NT2/D1 (cell line): ENCODE results near the gene LUC7L.

ENCODE experiments used
- YY1 ChIP-seq: IDR thresholded peaks from 2 replicates; pipeline ENCODE4 v1.6.1; 2011; ENCODE audit not compliant: insufficient read length, insufficient read depth
- ZNF274 ChIP-seq: IDR thresholded peaks from 2 replicates; pipeline ENCODE4 v1.6.1; 2011; ENCODE audit warnings: mild to moderate bottlenecking, low read depth, low read length

DNA sequence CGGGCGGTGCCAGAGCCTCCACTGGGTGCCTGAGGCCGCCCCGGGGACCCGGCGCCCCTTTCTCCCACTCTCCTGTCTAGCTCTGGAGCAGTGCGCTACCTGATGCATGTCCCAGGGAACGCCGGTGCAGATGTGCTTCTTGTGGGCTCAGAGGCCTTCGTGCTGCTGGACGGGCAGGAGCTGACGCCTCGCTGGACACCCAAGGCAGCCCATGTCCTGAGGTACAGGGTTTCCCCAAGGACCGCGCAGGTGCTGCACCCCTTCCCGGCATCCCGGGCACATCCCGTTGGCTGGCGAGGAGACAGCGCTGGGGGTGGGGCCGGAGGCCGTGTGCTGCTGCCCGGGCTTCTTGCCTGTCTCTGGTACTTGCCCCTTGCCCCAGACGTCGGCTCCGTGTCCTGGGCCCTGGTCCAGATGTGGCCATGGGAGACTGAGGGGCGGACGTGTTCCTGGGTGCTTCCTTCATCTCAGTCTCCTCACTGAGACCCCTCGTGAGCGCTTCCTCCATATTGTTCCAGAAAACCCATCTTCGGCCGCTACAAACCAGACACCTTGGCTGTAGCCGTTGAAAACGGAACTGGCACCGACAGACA, 34.0 kb upstream of the LUC7L start:
- TF ChIP-seq YY1 (no peak), ZNF274 (no peak)
